Dermis blood vessel endothelial cell (primary cell): ENCODE data around the gene SH3BP1. TPM values are rescaled to one million over a fixed set of nuclear protein-coding genes. Genes with fewer than 3 reads are reported as not detected.
A peak's percentile ranks its signal among the peaks of the same experiment; 100 is the strongest.

ENCODE experiments used
- DNase-seq: peaks from one replicate; pipeline ENCODE4 v3.0.0; 2010
- total RNA-seq: library from RNA; depleted of rRNA; stranded (reverse); fragments of >200 nt; gene quantifications from 2 replicates; pipeline ENCODE4 v1.2.3, GENCODE V29; 2014

The SH3BP1 gene
- total RNA-seq, 1 donor from 2014 or later: 0.85 TPM

- no peak for DNase-seq
Observed at GRCh38 chr22:37659897-37660708, 20.6 kb downstream of the SH3BP1 start.

GRCh38 chr22:37660709-37661045 lies 21.2 kb downstream of the SH3BP1 start:
- DNase-seq: no peak

GRCh38 chr22:37661160-37661924 lies 21.9 kb downstream of the SH3BP1 start:
- DNase-seq: peak; percentile 57

- no peak for DNase-seq
Observed at GRCh38 chr22:37662039-37662438, 22.6 kb downstream of the SH3BP1 start.

- DNase-seq: no peak
Observed at GRCh38 chr22:37663521-37664140, 24.2 kb downstream of the SH3BP1 start.

GRCh38 chr22:37664249-37665101 lies 25.0 kb downstream of the SH3BP1 start:
- no peak for DNase-seq

- no peak for DNase-seq
Observed at GRCh38 chr22:37665487-37665886, 26.0 kb downstream of the SH3BP1 start.

- DNase-seq: no peak
Observed at GRCh38 chr22:37669586-37669985, 30.1 kb downstream of the SH3BP1 start.

- no peak for DNase-seq
Observed at GRCh38 chr22:37672206-37672919, 32.9 kb downstream of the SH3BP1 start.

- no peak for DNase-seq
Observed at GRCh38 chr22:37672920-37673455, 33.5 kb downstream of the SH3BP1 start.

GRCh38 chr22:37674248-37674647 lies 34.8 kb downstream of the SH3BP1 start:
- no peak for DNase-seq

- peak; percentile 93 for DNase-seq
Observed at GRCh38 chr22:37674951-37675929, 35.8 kb downstream of the SH3BP1 start, which contains the start of gene LGALS1. Gene LGALS1 (plus strand): TSS chr22:37675636. CDS start chr22:37675703, 67 bp downstream.

GRCh38 chr22:37675930-37676735 lies 36.7 kb downstream of the SH3BP1 start:
- DNase-seq: no peak

- DNase-seq: peak; percentile 95
Observed at GRCh38 chr22:37676736-37677492, 37.4 kb downstream of the SH3BP1 start.

- DNase-seq: no peak
Observed at GRCh38 chr22:37677493-37677974, 38.1 kb downstream of the SH3BP1 start.

- no peak for DNase-seq
Observed at GRCh38 chr22:37678372-37678771, 38.9 kb downstream of the SH3BP1 start.

GRCh38 chr22:37679670-37680069 lies 40.2 kb downstream of the SH3BP1 start:
- no peak for DNase-seq

- no peak for DNase-seq
Observed at GRCh38 chr22:37680191-37680851, 40.9 kb downstream of the SH3BP1 start.
